GM19455 (cell line): ENCODE measurements around the gene NUBP2.

Experiments used
- ATAC-seq: cut with Tn5 transposase; IDR thresholded peaks from one replicate; pipeline ENCODE4 v1.9.1; 2021; ENCODE audit not compliant: unreplicated experiment

NUBP2 gene

GRCh38 chr16:1782408-1783264, at the start of gene NUBP2, which contains the start of gene SPSB3:
NUBP2 (plus strand) TSS chr16:1782960; CDS start chr16:1783021, 61 bp downstream.
SPSB3 (minus strand) TSS chr16:1782571; CDS start chr16:1781483, 1,088 bp downstream.
- peak; percentile 83 for ATAC-seq

GRCh38 chr16:1734123-1734522, 48.6 kb upstream of the NUBP2 start:
- ATAC-seq: no peak

- ATAC-seq: no peak
These were observed 47.9 kb upstream of the NUBP2 start for GRCh38 chr16:1734816-1735215.

GRCh38 chr16:1740234-1740633, 42.5 kb upstream of the NUBP2 start:
- no peak for ATAC-seq

- no peak for ATAC-seq
These were observed 41.8 kb upstream of the NUBP2 start for GRCh38 chr16:1740781-1741490.

- ATAC-seq: no peak
These were observed 41.1 kb upstream of the NUBP2 start for GRCh38 chr16:1741553-1742165.

- no peak for ATAC-seq
These were observed 39.1 kb upstream of the NUBP2 start for GRCh38 chr16:1743376-1744337.

GRCh38 chr16:1744338-1744840, 38.4 kb upstream of the NUBP2 start:
- ATAC-seq: no peak

- ATAC-seq: no peak
These were observed 37.4 kb upstream of the NUBP2 start for GRCh38 chr16:1745181-1745899.

GRCh38 chr16:1745900-1746692, 36.7 kb upstream of the NUBP2 start:
- no peak for ATAC-seq

- no peak for ATAC-seq
These were observed 36.0 kb upstream of the NUBP2 start for GRCh38 chr16:1746693-1747195.

GRCh38 chr16:1747934-1748333, 34.8 kb upstream of the NUBP2 start:
- ATAC-seq: no peak

- ATAC-seq: no peak
These were observed 33.3 kb upstream of the NUBP2 start for GRCh38 chr16:1749152-1750117.

- no peak for ATAC-seq
These were observed 30.8 kb upstream of the NUBP2 start for GRCh38 chr16:1751946-1752345.

- ATAC-seq: no peak
These were observed 29.9 kb upstream of the NUBP2 start for GRCh38 chr16:1752853-1753252.

- ATAC-seq: no peak
These were observed 28.6 kb upstream of the NUBP2 start for GRCh38 chr16:1754204-1754603.

- ATAC-seq: no peak
These were observed 24.9 kb upstream of the NUBP2 start for GRCh38 chr16:1757714-1758461.
